Esophagus squamous epithelium (tissue), 5 donors: ENCODE data around the gene FBXO31. TPM values are rescaled to one million over a fixed set of nuclear protein-coding genes. Genes with fewer than 3 reads are reported as not detected.
A peak's percentile ranks its signal among the peaks of the same experiment; 100 is the strongest.
"Not testable (repeated sequence)": the region's sequence is repeated elsewhere in the genome, so short reads cannot be mapped to it uniquely, and the experiment has no call there.

Experiments used
- DNase-seq: peaks from one replicate; lab custom pipeline; 2025; lab: John Stamatoyannopoulos, UW
- H3K27ac ChIP-seq, 4 donors: fragments of 200-600 bp; sonication (generic); one replicate each; pipeline ENCODE4 v1.5.1; 2016 to 2019; ENCODE audit warnings: mild to moderate bottlenecking in 1 of 4
- H3K27me3 ChIP-seq, 4 donors: fragments of 200-600 bp; sonication (generic); 1 replicate in 3 of 4; 2 replicates in 1 of 4; pipeline versions ENCODE4 v1.5.1 to v1.6.0; 2017 to 2021; ENCODE audit warnings: antibody characterized with exemption in 1 of 4
- H3K36me3 ChIP-seq, 3 donors: fragments of 200-600 bp; sonication (generic); one replicate each; pipeline ENCODE4 v1.5.1; 2016 to 2019
- H3K4me1 ChIP-seq, 3 donors: fragments of 200-600 bp; sonication (generic); one replicate each; pipeline ENCODE4 v1.5.1; 2017 to 2019
- H3K4me3 ChIP-seq, 4 donors: fragments of 200-600 bp; sonication (generic); 1 replicate in 3 of 4; 2 replicates in 1 of 4; pipeline ENCODE4 v1.5.1; 2016 to 2019; ENCODE audit warnings: mild to moderate bottlenecking in 2 of 4, moderate library complexity in 1 of 4
- H3K9me3 ChIP-seq, 3 donors: fragments of 200-600 bp; sonication (generic); one replicate each; pipeline ENCODE4 v1.5.1; 2016 to 2019
- CTCF ChIP-seq, 6 experiments: fragments of 450-650 bp in 4 of 6; fragments of 200-600 bp in 2 of 6; sonication (generic) in 2 of 6; IDR thresholded peaks; one replicate each; pipeline ENCODE4 v1.5.1; 2016 to 2019; ENCODE audit warnings: antibody characterized with exemption in 6 of 6, mild to moderate bottlenecking in 4 of 6, moderate library complexity in 4 of 6
- POLR2A ChIP-seq, 4 donors: fragments of 450-650 bp; IDR thresholded peaks; one replicate each; pipeline ENCODE4 v1.6.1; 2017; ENCODE audit warnings: antibody characterized with exemption in 4 of 4, mild to moderate bottlenecking in 4 of 4, moderate library complexity in 3 of 4
- WGBS, 2 donors: methylation state at CpG; one replicate each; pipeline ENCODE4 v1.1.5; 2018; 5-methylcytosine and 5-hydroxymethylcytosine counted together
- intact Hi-C: fragments of 100-400 bp; cut with DNase I; formaldehyde crosslinking; loops from one replicate; pipeline ENCODE4 v1.15.0; 2022
- total RNA-seq, 4 donors: library from RNA; depleted of rRNA; stranded (reverse); fragments of >200 nt; gene quantifications; one replicate each; pipeline ENCODE4 v1.1.0, GENCODE V29; 2016
- donor health status: DM: yes; HTN: yes; CAD: no.

FBXO31 gene
- total RNA-seq, 4 donors from 2014 or later = 18.3 to 43.7 (median 21.2) TPM

GRCh38 chr16:87387942-87388817, 4.6 kb upstream of the FBXO31 start:
- 7% methylated on average over 18 of the region's 18 CpGs for whole genome bisulfite sequencing, 2 donors
- Histone ChIP-seq H3K9me3 (no peaks in the 10 kb centered on the region), H3K4me1 (peaks cover 18 to 48% (median 20%) of the 10 kb centered on the region in 3 donors), H3K27me3 (no peaks in the 10 kb centered on the region), H3K36me3 (no peaks in the 10 kb centered on the region), H3K4me3 (peak overlapping the region; percentile 3 to 45 (median 18)), H3K27ac (peak overlapping the region; percentile 84 to 94 (median 92))
- intact Hi-C loops = no loop called here
- DNase-seq = peak; percentile 75
- peak in 3 of 4 donors; percentile 32 to 66 (median 56) for TF ChIP-seq POLR2A (IDR thresholded peaks at IDR 0.05)
- TF ChIP-seq CTCF (IDR thresholded peaks at IDR 0.05) = no peak

GRCh38 chr16:87384875-87385167, 1.2 kb upstream of the FBXO31 start:
- Histone ChIP-seq H3K27ac (peak overlapping the region; percentile 92 to 98 (median 95)), H3K4me3 (peak overlapping the region in 3 of 4 donors; percentile 74 to 96 (median 92)), H3K4me1 (peaks cover 28 to 68% (median 33%) of the 10 kb centered on the region in 3 donors)
- H3K9me3 ChIP-seq, H3K36me3 ChIP-seq, intact Hi-C loops, H3K27me3 ChIP-seq, DNase-seq: not testable (repeated sequence)
- 80 to 86% methylated on average over 10 to 12 of the region's 12 CpGs for WGBS, 2 donors

- Histone ChIP-seq H3K36me3 (no peaks in the 10 kb centered on the region), H3K9me3 (no peaks in the 10 kb centered on the region), H3K27ac (peak overlapping the region; percentile 92 to 98 (median 95)), H3K27me3 (no peaks in the 10 kb centered on the region), H3K4me3 (peak overlapping the region; percentile 74 to 96 (median 84)), H3K4me1 (peaks cover 28 to 72% (median 38%) of the 10 kb centered on the region in 3 donors)
- TF ChIP-seq POLR2A (IDR thresholded peaks at IDR 0.05) (no peak), CTCF (IDR thresholded peaks at IDR 0.05) (no peak)
- intact Hi-C loops = no loop called here
- DNase-seq = no peak
- 15 to 50% methylated on average over 5 to 6 of the region's 64 CpGs for WGBS, 2 donors
Measured at GRCh38 chr16:87384162-87384874, 742 bp upstream of the FBXO31 start.

- peaks cover 0 to 5% (median 0%) of the 10 kb centered on the region in 3 donors for H3K36me3 ChIP-seq
- H3K27me3 ChIP-seq = no peaks in the 10 kb centered on the region
- no peak for DNase-seq
- H3K4me1 ChIP-seq = peaks cover 25 to 72% (median 34%) of the 10 kb centered on the region in 3 donors
- no peaks in the 10 kb centered on the region for H3K9me3 ChIP-seq
- TF ChIP-seq POLR2A (IDR thresholded peaks at IDR 0.05) = no peak
- no peak for TF ChIP-seq CTCF (IDR thresholded peaks at IDR 0.05)
- intact Hi-C loops = no loop called here
- peak overlapping the region; percentile 92 to 98 (median 95) for H3K27ac ChIP-seq
- peak overlapping the region; percentile 74 to 96 (median 84) for H3K4me3 ChIP-seq
- whole genome bisulfite sequencing, 2 donors = 20 to 25% methylated on average over 14 to 17 of the region's 17 CpGs
Measured at GRCh38 chr16:87382023-87382785, 1.4 kb downstream of the FBXO31 start.

- intact Hi-C loops = no loop called here
- Histone ChIP-seq H3K9me3 (no peaks in the 10 kb centered on the region), H3K27ac (peak overlapping the region; percentile 28 to 98 (median 95)), H3K4me3 (peak overlapping the region in 3 of 4 donors; percentile 74 to 96 (median 92)), H3K4me1 (peaks cover 29 to 77% (median 45%) of the 10 kb centered on the region in 3 donors), H3K36me3 (peaks cover 0 to 5% (median 0%) of the 10 kb centered on the region in 3 donors), H3K27me3 (no peaks in the 10 kb centered on the region)
- no peak for TF ChIP-seq POLR2A (IDR thresholded peaks at IDR 0.05)
- no peak for TF ChIP-seq CTCF (IDR thresholded peaks at IDR 0.05)
- DNase-seq = no peak
- 31 to 45% methylated on average over 4 of the region's 4 CpGs for WGBS, 2 donors
Measured at GRCh38 chr16:87380881-87381280, 2.7 kb downstream of the FBXO31 start.
